GM19035 (cell line): Measurements from ENCODE around the gene SLC30A1.
"Not testable (repeated sequence)": the region's sequence is repeated elsewhere in the genome, so short reads cannot be mapped to it uniquely, and the experiment has no call there.

Experiments used
- ATAC-seq: cut with Tn5 transposase; IDR thresholded peaks from one replicate; pipeline ENCODE4 v1.9.1; 2021; ENCODE audit not compliant: unreplicated experiment

SLC30A1 gene

GRCh38 chr1:211588711-211589110 lies 9.8 kb upstream of the SLC30A1 start:
- ATAC-seq = no peak

- no peak for ATAC-seq
Observed at GRCh38 chr1:211587123-211587522, 8.2 kb upstream of the SLC30A1 start.

GRCh38 chr1:211586538-211586937 lies 7.6 kb upstream of the SLC30A1 start:
- no peak for ATAC-seq

GRCh38 chr1:211583011-211583992 lies 4.3 kb upstream of the SLC30A1 start:
- no peak for ATAC-seq

GRCh38 chr1:211581526-211581925 lies 2.6 kb upstream of the SLC30A1 start:
- no peak for ATAC-seq

- no peak for ATAC-seq
Observed at GRCh38 chr1:211580303-211580687, 1.3 kb upstream of the SLC30A1 start.

GRCh38 chr1:211579440-211580302 lies 710 bp upstream of the SLC30A1 start:
- ATAC-seq = peak; percentile 34

- peak; percentile 36 for ATAC-seq
Observed at GRCh38 chr1:211577819-211578639, 932 bp downstream of the SLC30A1 start.

GRCh38 chr1:211577277-211577818 lies 1.6 kb downstream of the SLC30A1 start:
- no peak for ATAC-seq

- no peak for ATAC-seq
Observed at GRCh38 chr1:211576717-211577116, 2.2 kb downstream of the SLC30A1 start.

- no peak for ATAC-seq
Observed at GRCh38 chr1:211574705-211575104, 4.3 kb downstream of the SLC30A1 start.

GRCh38 chr1:211571998-211572397 lies 7.0 kb downstream of the SLC30A1 start:
- no peak for ATAC-seq

- ATAC-seq = not testable (repeated sequence)
Observed at GRCh38 chr1:211570378-211570777, 8.6 kb downstream of the SLC30A1 start.

- peak; percentile 85 for ATAC-seq
Observed at GRCh38 chr1:211566431-211567025, 12.4 kb downstream of the SLC30A1 start.

- no peak for ATAC-seq
Observed at GRCh38 chr1:211564084-211564483, 14.9 kb downstream of the SLC30A1 start.

- no peak for ATAC-seq
Observed at GRCh38 chr1:211559222-211560010, 19.5 kb downstream of the SLC30A1 start.

GRCh38 chr1:211557894-211558625 lies 20.9 kb downstream of the SLC30A1 start:
- ATAC-seq = no peak

GRCh38 chr1:211553549-211553948 lies 25.4 kb downstream of the SLC30A1 start:
- ATAC-seq = no peak
